ENCODE measurements around the gene STK26.

The STK26 gene

GRCh38 chrX:132063334-132063733, 40.2 kb downstream of the STK26 start:
- H3K27ac ChIP-seq (ENCODE audit: low read depth, low read length, severe bottlenecking), result no peak overlapping the region

GRCh38 chrX:132063862-132064261, 40.8 kb downstream of the STK26 start:
- no peak overlapping the region for H3K27ac ChIP-seq (ENCODE audit: low read depth, low read length, severe bottlenecking)
- H3K9me3 ChIP-seq (ENCODE audit: control insufficient read depth, low read length), result no peaks in the 10 kb centered on the region
- H3K4me1 ChIP-seq (ENCODE audit: control insufficient read depth, insufficient read depth, low read length, poor library complexity, severe bottlenecking), result no peaks in the 10 kb centered on the region
- H3K4me3 ChIP-seq (ENCODE audit: extremely low read depth, insufficient read depth, low read length, poor library complexity, severe bottlenecking), result no peak overlapping the region
- peaks cover 9% of the 10 kb centered on the region for H3K36me3 ChIP-seq (ENCODE audit: control insufficient read depth, insufficient read depth, low read length)
- WGBS, 2 experiments (ENCODE audit: insufficient coverage in 2 of 2), result no CpG with 5 or more reads among the region's 4 CpGs

More at GRCh38 chrX:132063334-132063733, 40.2 kb downstream of the STK26 start:
- Histone ChIP-seq H3K4me3 (ENCODE audit: extremely low read depth, insufficient read depth, low read length, poor library complexity, severe bottlenecking) (no peak overlapping the region), H3K4me1 (ENCODE audit: control insufficient read depth, insufficient read depth, low read length, poor library complexity, severe bottlenecking) (no peaks in the 10 kb centered on the region), H3K36me3 (ENCODE audit: control insufficient read depth, insufficient read depth, low read length) (peaks cover 6% of the 10 kb centered on the region), H3K9me3 (ENCODE audit: control insufficient read depth, low read length) (no peaks in the 10 kb centered on the region)
- WGBS, 2 experiments (ENCODE audit: insufficient coverage in 2 of 2), result no CpG with 5 or more reads among the region's 3 CpGs

- 82 to 100% methylated on average over 1 of the region's 1 CpG for WGBS, 2 experiments (ENCODE audit: insufficient coverage in 2 of 2)
- no peaks in the 10 kb centered on the region for H3K4me1 ChIP-seq (ENCODE audit: control insufficient read depth, insufficient read depth, low read length, poor library complexity, severe bottlenecking)
- H3K27ac ChIP-seq (ENCODE audit: low read depth, low read length, severe bottlenecking), result no peak overlapping the region
- H3K4me3 ChIP-seq (ENCODE audit: extremely low read depth, insufficient read depth, low read length, poor library complexity, severe bottlenecking), result no peak overlapping the region
- peaks cover 22% of the 10 kb centered on the region for H3K36me3 ChIP-seq (ENCODE audit: control insufficient read depth, insufficient read depth, low read length)
- no peaks in the 10 kb centered on the region for H3K9me3 ChIP-seq (ENCODE audit: control insufficient read depth, low read length)
Observed at GRCh38 chrX:132068405-132068804, 45.3 kb downstream of the STK26 start.

- H3K36me3 ChIP-seq (ENCODE audit: control insufficient read depth, insufficient read depth, low read length), result peaks cover 25% of the 10 kb centered on the region
- no peak overlapping the region for H3K27ac ChIP-seq (ENCODE audit: low read depth, low read length, severe bottlenecking)
- H3K4me1 ChIP-seq (ENCODE audit: control insufficient read depth, insufficient read depth, low read length, poor library complexity, severe bottlenecking), result no peaks in the 10 kb centered on the region
- no peaks in the 10 kb centered on the region for H3K9me3 ChIP-seq (ENCODE audit: control insufficient read depth, low read length)
- no peak overlapping the region for H3K4me3 ChIP-seq (ENCODE audit: extremely low read depth, insufficient read depth, low read length, poor library complexity, severe bottlenecking)
Observed at GRCh38 chrX:132071254-132071653, 48.2 kb downstream of the STK26 start.

- Histone ChIP-seq H3K4me3 (ENCODE audit: extremely low read depth, insufficient read depth, low read length, poor library complexity, severe bottlenecking) (no peak overlapping the region), H3K27ac (ENCODE audit: low read depth, low read length, severe bottlenecking) (no peak overlapping the region), H3K36me3 (ENCODE audit: control insufficient read depth, insufficient read depth, low read length) (peaks cover 9% of the 10 kb centered on the region), H3K4me1 (ENCODE audit: control insufficient read depth, insufficient read depth, low read length, poor library complexity, severe bottlenecking) (no peaks in the 10 kb centered on the region), H3K9me3 (ENCODE audit: control insufficient read depth, low read length) (no peaks in the 10 kb centered on the region)
- WGBS, 2 experiments (ENCODE audit: insufficient coverage in 2 of 2), result no CpG with 5 or more reads among the region's 1 CpG
Observed at GRCh38 chrX:132077414-132077813, 54.3 kb downstream of the STK26 start.

GRCh38 chrX:132077912-132078311, 54.8 kb downstream of the STK26 start:
- Histone ChIP-seq H3K36me3 (ENCODE audit: control insufficient read depth, insufficient read depth, low read length) (peaks cover 6% of the 10 kb centered on the region), H3K9me3 (ENCODE audit: control insufficient read depth, low read length) (no peaks in the 10 kb centered on the region), H3K27ac (ENCODE audit: low read depth, low read length, severe bottlenecking) (no peak overlapping the region), H3K4me1 (ENCODE audit: control insufficient read depth, insufficient read depth, low read length, poor library complexity, severe bottlenecking) (no peaks in the 10 kb centered on the region), H3K4me3 (ENCODE audit: extremely low read depth, insufficient read depth, low read length, poor library complexity, severe bottlenecking) (no peak overlapping the region)
- 100% methylated on average over 2 of the region's 3 CpGs; no CpG with 5 or more reads in 1 of the 2 experiments for whole genome bisulfite sequencing, 2 experiments (ENCODE audit: insufficient coverage in 2 of 2)

- Histone ChIP-seq H3K9me3 (ENCODE audit: control insufficient read depth, low read length) (no peaks in the 10 kb centered on the region), H3K4me3 (ENCODE audit: extremely low read depth, insufficient read depth, low read length, poor library complexity, severe bottlenecking) (no peak overlapping the region), H3K27ac (ENCODE audit: low read depth, low read length, severe bottlenecking) (no peak overlapping the region), H3K4me1 (ENCODE audit: control insufficient read depth, insufficient read depth, low read length, poor library complexity, severe bottlenecking) (no peaks in the 10 kb centered on the region), H3K36me3 (ENCODE audit: control insufficient read depth, insufficient read depth, low read length) (no peaks in the 10 kb centered on the region)
- WGBS, 2 experiments (ENCODE audit: insufficient coverage in 2 of 2), result 89% methylated on average over 1 of the region's 3 CpGs; no CpG with 5 or more reads in 1 of the 2 experiments
Observed at GRCh38 chrX:132085786-132086185, 62.7 kb downstream of the STK26 start.

- WGBS, 2 experiments (ENCODE audit: insufficient coverage in 2 of 2), result no CpG with 5 or more reads among the region's 2 CpGs
- no peak overlapping the region for H3K27ac ChIP-seq (ENCODE audit: low read depth, low read length, severe bottlenecking)
- no peaks in the 10 kb centered on the region for H3K9me3 ChIP-seq (ENCODE audit: control insufficient read depth, low read length)
- no peaks in the 10 kb centered on the region for H3K36me3 ChIP-seq (ENCODE audit: control insufficient read depth, insufficient read depth, low read length)
- no peak overlapping the region for H3K4me3 ChIP-seq (ENCODE audit: extremely low read depth, insufficient read depth, low read length, poor library complexity, severe bottlenecking)
- H3K4me1 ChIP-seq (ENCODE audit: control insufficient read depth, insufficient read depth, low read length, poor library complexity, severe bottlenecking), result no peaks in the 10 kb centered on the region
Observed at GRCh38 chrX:132086672-132087071, 63.6 kb downstream of the STK26 start.

- no peaks in the 10 kb centered on the region for H3K4me1 ChIP-seq (ENCODE audit: control insufficient read depth, insufficient read depth, low read length, poor library complexity, severe bottlenecking)
- no peak overlapping the region for H3K27ac ChIP-seq (ENCODE audit: low read depth, low read length, severe bottlenecking)
- no peak overlapping the region for H3K4me3 ChIP-seq (ENCODE audit: extremely low read depth, insufficient read depth, low read length, poor library complexity, severe bottlenecking)
- no peaks in the 10 kb centered on the region for H3K36me3 ChIP-seq (ENCODE audit: control insufficient read depth, insufficient read depth, low read length)
- H3K9me3 ChIP-seq (ENCODE audit: control insufficient read depth, low read length), result no peaks in the 10 kb centered on the region
Observed at GRCh38 chrX:132088864-132089263, 65.8 kb downstream of the STK26 start.

- Histone ChIP-seq H3K4me3 (ENCODE audit: extremely low read depth, insufficient read depth, low read length, poor library complexity, severe bottlenecking) (no peak overlapping the region), H3K27ac (ENCODE audit: low read depth, low read length, severe bottlenecking) (no peak overlapping the region), H3K4me1 (ENCODE audit: control insufficient read depth, insufficient read depth, low read length, poor library complexity, severe bottlenecking) (no peaks in the 10 kb centered on the region), H3K9me3 (ENCODE audit: control insufficient read depth, low read length) (no peaks in the 10 kb centered on the region), H3K36me3 (ENCODE audit: control insufficient read depth, insufficient read depth, low read length) (no peaks in the 10 kb centered on the region)
- 100% methylated on average over 1 to 3 of the region's 8 CpGs for WGBS, 2 experiments (ENCODE audit: insufficient coverage in 2 of 2)
Observed at GRCh38 chrX:132090403-132091159, 67.5 kb downstream of the STK26 start.

GRCh38 chrX:132092439-132093065, 69.5 kb downstream of the STK26 start:
- H3K4me3 ChIP-seq (ENCODE audit: extremely low read depth, insufficient read depth, low read length, poor library complexity, severe bottlenecking), result no peak overlapping the region
- H3K36me3 ChIP-seq (ENCODE audit: control insufficient read depth, insufficient read depth, low read length), result no peaks in the 10 kb centered on the region
- no peak overlapping the region for H3K27ac ChIP-seq (ENCODE audit: low read depth, low read length, severe bottlenecking)
- no peaks in the 10 kb centered on the region for H3K4me1 ChIP-seq (ENCODE audit: control insufficient read depth, insufficient read depth, low read length, poor library complexity, severe bottlenecking)
- no peaks in the 10 kb centered on the region for H3K9me3 ChIP-seq (ENCODE audit: control insufficient read depth, low read length)
- 95 to 96% methylated on average over 3 of the region's 7 CpGs for WGBS, 2 experiments (ENCODE audit: insufficient coverage in 2 of 2)
